Calu3 (cell line): ENCODE results near the gene S1PR1. TPM values are rescaled to one million over a fixed set of nuclear protein-coding genes. Genes with fewer than 3 reads are reported as not detected.
A peak's percentile ranks its signal among the peaks of the same experiment; 100 is the strongest.

Experiments
- BruUV-seq: library from RNA; stranded (reverse); fragments of 400-500 nt; replicated peaks from 2 replicates; lab custom pipeline; 2021; lab: Mats Ljungman, UMichigan
- CTCF ChIA-PET: fragments of 300-600 bp; sonication (Branson Sonifier 250); formaldehyde crosslinking; loops from one replicate; lab custom pipeline; 2022; ENCODE audit warnings: antibody characterized with exemption; lab: Charles Lee
- DNase-seq: peaks from one replicate; pipeline ENCODE4 v3.0.0; 2022
- H3K27ac Mint-ChIP-seq: one replicate; pipeline ENCODE4 v1.8.0; 2022; ENCODE audit warnings: mixed read lengths; ENCODE audit not compliant: unreplicated experiment
- H3K27me3 Mint-ChIP-seq: one replicate; pipeline ENCODE4 v1.8.0; 2022; ENCODE audit warnings: mixed read lengths; ENCODE audit not compliant: unreplicated experiment
- H3K36me3 Mint-ChIP-seq: one replicate; pipeline ENCODE4 v1.8.0; 2022; ENCODE audit warnings: mild to moderate bottlenecking, moderate library complexity, mixed read lengths; ENCODE audit not compliant: insufficient read depth, unreplicated experiment
- H3K4me1 Mint-ChIP-seq: one replicate; pipeline ENCODE4 v1.8.0; 2022; ENCODE audit warnings: mild to moderate bottlenecking, low read depth, mixed read lengths; ENCODE audit not compliant: unreplicated experiment
- H3K4me3 Mint-ChIP-seq: one replicate; pipeline ENCODE4 v1.8.0; 2022; ENCODE audit warnings: mild to moderate bottlenecking, low read depth, moderate library complexity, mixed read lengths; ENCODE audit not compliant: unreplicated experiment
- H3K9me3 Mint-ChIP-seq: one replicate; pipeline ENCODE4 v1.8.0; 2022; ENCODE audit warnings: low read depth, mixed read lengths; ENCODE audit not compliant: unreplicated experiment
- intact Hi-C: fragments of 100-400 bp; cut with micrococcal nuclease; formaldehyde crosslinking; loops from one replicate; pipeline ENCODE4 v1.10.0; 2022; ENCODE audit not compliant: unreplicated experiment
- total RNA-seq: library from RNA; stranded (reverse); gene quantifications from 2 replicates; pipeline ENCODE4 v1.2.3, GENCODE V29; 2022
- TF ChIP-seq, protein P1 (sequence below): fragments of 200-600 bp; IDR thresholded peaks from one replicate; pipeline ENCODE4 v1.8.0; 2022; ENCODE audit warnings: antibody characterized with exemption; ENCODE audit not compliant: unreplicated experiment

Gene S1PR1
- total RNA-seq, 1 experiment from 2014 or later = not detected

DNA sequence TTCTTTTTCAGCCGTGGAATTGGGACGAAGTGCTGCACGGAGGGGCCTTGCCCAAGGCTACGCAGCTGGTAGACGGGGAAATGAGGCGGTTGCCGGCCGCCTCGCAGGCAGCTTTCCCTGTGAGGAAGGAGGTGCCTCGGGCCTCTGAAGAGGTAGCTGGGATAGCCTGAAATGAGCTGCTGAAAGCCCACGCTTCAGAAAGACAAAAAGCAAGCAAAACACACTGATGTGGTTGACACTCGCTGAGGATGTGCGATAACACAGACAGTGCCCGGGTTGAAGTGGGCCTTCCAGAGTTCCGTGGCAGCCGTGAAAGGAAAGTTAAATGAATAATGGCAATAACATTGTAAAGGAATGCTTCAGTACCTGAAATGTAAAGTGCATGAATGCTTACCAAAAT is 47.2 kb downstream of the S1PR1 start:
- BruUV-seq = no TSS peak
- DNase-seq = no peak
- Mint-ChIP-seq H3K9me3 (no peaks in the 10 kb centered on the region), H3K27me3 (peaks cover 29% of the 10 kb centered on the region), H3K4me1 (peaks cover 8% of the 10 kb centered on the region), H3K36me3 (peaks cover 4% of the 10 kb centered on the region), H3K4me3 (no peak overlapping the region), H3K27ac (no peak overlapping the region)
- intact Hi-C loops = loop anchor here (10.0 kb wide), 1 partner anchor 259 kb away; the partner anchor contains the start of gene DPH5
- TF ChIP-seq, protein P1, sequence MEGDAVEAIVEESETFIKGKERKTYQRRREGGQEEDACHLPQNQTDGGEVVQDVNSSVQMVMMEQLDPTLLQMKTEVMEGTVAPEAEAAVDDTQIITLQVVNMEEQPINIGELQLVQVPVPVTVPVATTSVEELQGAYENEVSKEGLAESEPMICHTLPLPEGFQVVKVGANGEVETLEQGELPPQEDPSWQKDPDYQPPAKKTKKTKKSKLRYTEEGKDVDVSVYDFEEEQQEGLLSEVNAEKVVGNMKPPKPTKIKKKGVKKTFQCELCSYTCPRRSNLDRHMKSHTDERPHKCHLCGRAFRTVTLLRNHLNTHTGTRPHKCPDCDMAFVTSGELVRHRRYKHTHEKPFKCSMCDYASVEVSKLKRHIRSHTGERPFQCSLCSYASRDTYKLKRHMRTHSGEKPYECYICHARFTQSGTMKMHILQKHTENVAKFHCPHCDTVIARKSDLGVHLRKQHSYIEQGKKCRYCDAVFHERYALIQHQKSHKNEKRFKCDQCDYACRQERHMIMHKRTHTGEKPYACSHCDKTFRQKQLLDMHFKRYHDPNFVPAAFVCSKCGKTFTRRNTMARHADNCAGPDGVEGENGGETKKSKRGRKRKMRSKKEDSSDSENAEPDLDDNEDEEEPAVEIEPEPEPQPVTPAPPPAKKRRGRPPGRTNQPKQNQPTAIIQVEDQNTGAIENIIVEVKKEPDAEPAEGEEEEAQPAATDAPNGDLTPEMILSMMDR = no peak
- CTCF ChIA-PET = no interaction called here

DNA sequence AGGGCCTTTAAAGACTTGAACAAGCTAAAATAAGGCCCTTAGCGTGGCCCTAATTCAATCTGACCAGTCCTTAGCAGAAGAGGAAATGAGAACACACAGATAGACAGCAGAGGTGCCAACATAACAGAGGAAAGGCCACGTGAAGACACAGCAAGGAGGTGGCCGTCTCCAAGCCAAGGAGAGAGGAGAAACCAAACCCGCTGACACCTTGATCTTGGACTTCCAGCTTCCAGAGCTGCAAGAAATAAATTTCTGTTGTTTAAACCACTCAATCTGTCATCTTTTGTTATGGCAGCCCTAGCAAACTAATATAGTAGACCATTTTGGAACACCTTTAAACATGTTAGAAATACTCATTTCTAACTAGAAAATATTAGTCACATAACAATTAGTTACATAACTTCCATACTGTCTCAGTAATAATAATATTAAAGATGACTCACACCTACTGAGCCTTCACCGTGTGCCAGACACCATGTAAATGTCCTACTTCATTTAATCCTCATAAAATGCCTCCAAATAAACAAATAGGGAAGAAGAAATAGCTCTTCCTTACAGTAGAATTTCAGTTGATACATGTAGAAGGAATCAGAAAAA is 47.9 kb downstream of the S1PR1 start:
- H3K4me1 Mint-ChIP-seq = peaks cover 8% of the 10 kb centered on the region
- no peaks in the 10 kb centered on the region for H3K9me3 Mint-ChIP-seq
- no TSS peak for BruUV-seq
- CTCF ChIA-PET = no interaction called here
- H3K4me3 Mint-ChIP-seq = no peak overlapping the region
- peaks cover 5% of the 10 kb centered on the region for H3K36me3 Mint-ChIP-seq
- TF ChIP-seq, protein P1 = no peak
- no peak overlapping the region for H3K27ac Mint-ChIP-seq
- intact Hi-C loops = loop anchor here (10.0 kb wide), 1 partner anchor 260 kb away; the partner anchor contains the start of gene DPH5
- H3K27me3 Mint-ChIP-seq = peaks cover 22% of the 10 kb centered on the region
- DNase-seq = no peak

- Mint-ChIP-seq H3K4me3 (no peak overlapping the region), H3K4me1 (peaks cover 10% of the 10 kb centered on the region), H3K27ac (no peak overlapping the region), H3K9me3 (no peaks in the 10 kb centered on the region), H3K27me3 (peaks cover 20% of the 10 kb centered on the region), H3K36me3 (peaks cover 5% of the 10 kb centered on the region)
- TF ChIP-seq, protein P1 = no peak
- no peak for DNase-seq
- BruUV-seq = no TSS peak
- CTCF ChIA-PET = interaction anchor here (0.7 kb wide), 1 partner anchor 36 kb away, joined by 3 read pairs; no protein-coding TSS in a partner anchor
- intact Hi-C loops = loop anchor here (10.0 kb wide), 1 partner anchor 261 kb away; the partner anchor contains the start of gene DPH5
Observed at GRCh38 chr1:101285922-101286570, 49.2 kb downstream of the S1PR1 start.

DNA sequence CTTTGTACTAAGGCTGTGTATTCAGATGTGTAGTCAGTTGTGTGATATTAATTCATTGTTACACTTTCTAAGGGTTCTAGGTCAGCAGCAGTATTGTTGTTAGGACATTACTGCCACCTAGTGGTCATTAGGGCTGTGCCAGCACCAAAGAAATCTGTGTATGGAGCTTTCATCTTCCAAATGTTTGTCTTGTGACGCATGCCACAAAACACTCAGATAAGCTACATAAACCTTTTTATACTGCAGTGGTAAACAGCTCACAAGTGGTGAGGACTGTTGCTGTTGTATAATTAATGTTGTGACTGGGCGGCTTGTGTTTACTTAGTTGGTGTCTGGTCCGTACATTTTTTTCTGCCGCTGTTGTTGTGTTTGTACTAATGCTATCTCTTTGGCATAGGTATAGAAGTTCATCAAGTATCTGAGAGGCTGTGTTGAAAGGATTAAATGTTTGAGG is 51.7 kb downstream of the S1PR1 start:
- no TSS peak for BruUV-seq
- Mint-ChIP-seq H3K4me1 (peaks cover 22% of the 10 kb centered on the region), H3K36me3 (peaks cover 5% of the 10 kb centered on the region), H3K9me3 (no peaks in the 10 kb centered on the region), H3K4me3 (no peak overlapping the region), H3K27me3 (no peaks in the 10 kb centered on the region), H3K27ac (no peak overlapping the region)
- intact Hi-C loops = loop anchor here (1.0 to 10.0 kb wide), 2 partner anchors 264 to 367 kb away; partner anchors contain the start of gene DPH5
- TF ChIP-seq, protein P1 = peak; percentile 33
- CTCF ChIA-PET = interaction anchor here (0.7 to 1.5 kb wide), 6 partner anchors 8 to 365 kb away, joined by 3 to 8 read pairs (median 4); no protein-coding TSS in a partner anchor
- peak; percentile 59 for DNase-seq
